C4-2B (cell line): ENCODE measurements around the gene NXPH3.
A peak's percentile ranks its signal among the peaks of the same experiment; 100 is the strongest.

ENCODE experiments used
- CTCF ChIP-seq: fragments of 450-650 bp; conservative IDR thresholded peaks from 2 replicates; pipeline ENCODE4 v1.5.1; 2017; ENCODE audit warnings: mild to moderate bottlenecking
- ZFX ChIP-seq: fragments of 450-650 bp; IDR thresholded peaks from 2 replicates; pipeline ENCODE4 v1.6.1; 2017

GRCh38 chr17:49557312-49558024 lies 18.2 kb upstream of the NXPH3 start:
- peak; percentile 77 for TF ChIP-seq CTCF
- TF ChIP-seq ZFX = no peak
